Testis (tissue), 2 donors: ENCODE results near the gene ZNF367.

Experiments used
- POLR2A ChIP-seq: fragments of 450-650 bp; IDR thresholded peaks from one replicate; pipeline ENCODE4 v1.6.1; 2017; ENCODE audit warnings: antibody characterized with exemption, mild to moderate bottlenecking, moderate library complexity
- TF ChIP-seq, protein P1 (sequence below), 3 experiments: fragments of 450-650 bp in 2 of 3; fragments of 200-600 bp in 1 of 3; sonication (generic) in 1 of 3; IDR thresholded peaks; one replicate each; pipeline ENCODE4 v1.5.1; 2016 to 2019; ENCODE audit warnings: antibody characterized with exemption in 3 of 3, mild to moderate bottlenecking in 2 of 3, moderate library complexity in 1 of 3

DNA sequence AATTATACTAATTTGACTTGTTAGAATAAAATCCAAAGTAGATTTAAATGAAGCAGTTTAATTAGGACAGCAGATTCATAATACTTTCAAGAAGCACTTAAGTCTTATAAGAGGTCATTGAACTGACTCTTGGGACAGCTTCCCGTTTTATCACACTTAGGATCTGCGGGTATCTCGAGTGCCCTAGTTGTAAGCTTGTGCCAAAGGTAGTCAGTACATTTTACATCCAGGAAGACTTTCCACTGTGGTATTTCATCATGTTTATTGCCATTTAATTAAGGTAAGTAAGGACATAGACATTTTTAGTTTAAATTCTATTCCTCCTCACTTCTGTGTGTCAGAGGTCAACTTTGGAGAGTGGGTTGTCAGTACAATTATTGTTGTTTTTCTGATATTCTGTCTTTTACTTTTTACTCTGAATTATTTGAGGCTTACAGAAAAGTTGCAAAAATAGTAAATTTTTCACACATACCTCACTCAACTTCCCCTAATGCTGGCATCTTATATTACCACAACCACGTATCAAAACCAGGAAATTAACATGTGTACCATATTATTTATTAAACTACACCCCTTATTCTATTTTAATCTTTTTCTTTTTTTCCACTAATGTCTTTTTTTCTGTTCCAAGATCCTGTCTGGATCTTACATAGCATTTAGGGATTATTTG lies 7.5 kb upstream of the ZNF367 start:
- TF ChIP-seq, protein P1, sequence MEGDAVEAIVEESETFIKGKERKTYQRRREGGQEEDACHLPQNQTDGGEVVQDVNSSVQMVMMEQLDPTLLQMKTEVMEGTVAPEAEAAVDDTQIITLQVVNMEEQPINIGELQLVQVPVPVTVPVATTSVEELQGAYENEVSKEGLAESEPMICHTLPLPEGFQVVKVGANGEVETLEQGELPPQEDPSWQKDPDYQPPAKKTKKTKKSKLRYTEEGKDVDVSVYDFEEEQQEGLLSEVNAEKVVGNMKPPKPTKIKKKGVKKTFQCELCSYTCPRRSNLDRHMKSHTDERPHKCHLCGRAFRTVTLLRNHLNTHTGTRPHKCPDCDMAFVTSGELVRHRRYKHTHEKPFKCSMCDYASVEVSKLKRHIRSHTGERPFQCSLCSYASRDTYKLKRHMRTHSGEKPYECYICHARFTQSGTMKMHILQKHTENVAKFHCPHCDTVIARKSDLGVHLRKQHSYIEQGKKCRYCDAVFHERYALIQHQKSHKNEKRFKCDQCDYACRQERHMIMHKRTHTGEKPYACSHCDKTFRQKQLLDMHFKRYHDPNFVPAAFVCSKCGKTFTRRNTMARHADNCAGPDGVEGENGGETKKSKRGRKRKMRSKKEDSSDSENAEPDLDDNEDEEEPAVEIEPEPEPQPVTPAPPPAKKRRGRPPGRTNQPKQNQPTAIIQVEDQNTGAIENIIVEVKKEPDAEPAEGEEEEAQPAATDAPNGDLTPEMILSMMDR (IDR thresholded peaks at IDR 0.05): no peak
- TF ChIP-seq POLR2A: no peak
